NCI-H1092 (cell line): ENCODE results near the gene FAM217B.

Experiments used
- DNase-seq: peaks from one replicate; lab custom pipeline; 2025; lab: John Stamatoyannopoulos, UW

The FAM217B gene

GRCh38 chr20:59976156-59976782 lies 36.1 kb downstream of the FAM217B start:
- no peak for DNase-seq

- DNase-seq, result no peak
Observed at GRCh38 chr20:59977086-59977485, 36.9 kb downstream of the FAM217B start.

GRCh38 chr20:59983076-59983475 lies 42.9 kb downstream of the FAM217B start:
- no peak for DNase-seq

- DNase-seq, result no peak
Observed at GRCh38 chr20:59984541-59984940, 44.4 kb downstream of the FAM217B start.

GRCh38 chr20:59985164-59985563 lies 45.0 kb downstream of the FAM217B start:
- no peak for DNase-seq

- DNase-seq, result no peak
Observed at GRCh38 chr20:59985864-59986263, 45.7 kb downstream of the FAM217B start.

GRCh38 chr20:59987135-59987534 lies 46.9 kb downstream of the FAM217B start:
- DNase-seq, result no peak

GRCh38 chr20:59988141-59988540 lies 48.0 kb downstream of the FAM217B start:
- DNase-seq, result no peak

- no peak for DNase-seq
Observed at GRCh38 chr20:59992526-59993084, 52.4 kb downstream of the FAM217B start.

GRCh38 chr20:59993736-59994430 lies 53.7 kb downstream of the FAM217B start:
- no peak for DNase-seq

- no peak for DNase-seq
Observed at GRCh38 chr20:59994697-59995122, 54.5 kb downstream of the FAM217B start.

- DNase-seq, result no peak
Observed at GRCh38 chr20:59996108-59996507, 55.9 kb downstream of the FAM217B start.

GRCh38 chr20:59997896-59998295 lies 57.7 kb downstream of the FAM217B start:
- no peak for DNase-seq
